T1000 (cell line): Measurements from ENCODE around the gene DNAJC18.
"Not testable (repeated sequence)": the region's sequence is repeated elsewhere in the genome, so short reads cannot be mapped to it uniquely, and the experiment has no call there.

Experiments
- DNase-seq: peaks from one replicate; lab custom pipeline; 2025; ENCODE audit warnings: mixed read lengths; lab: John Stamatoyannopoulos, UW

The DNAJC18 gene

DNA sequence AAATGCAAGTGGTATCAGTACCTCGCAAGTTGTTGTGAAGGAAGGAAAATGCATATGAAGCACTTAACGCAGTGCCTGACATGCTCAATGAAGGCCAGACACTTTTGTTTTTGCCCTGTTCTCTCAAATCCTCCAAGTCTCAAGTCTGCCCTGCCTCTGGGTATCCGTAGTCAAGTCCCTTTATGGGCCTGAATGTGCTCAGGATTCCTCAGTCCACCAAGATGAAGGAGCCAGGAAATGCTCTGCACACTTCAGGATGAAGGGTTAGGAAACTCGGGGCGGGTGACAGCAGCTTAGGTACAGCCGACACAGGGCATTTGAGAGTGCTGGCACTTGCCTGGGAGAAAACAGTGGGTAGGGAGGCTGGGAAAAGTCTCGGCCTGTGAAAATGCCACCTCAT is 21.9 kb upstream of the DNAJC18 start:
- no peak for DNase-seq

GRCh38 chr5:139460455-139460854 is 21.1 kb upstream of the DNAJC18 start:
- no peak for DNase-seq

GRCh38 chr5:139459451-139459934 is 20.2 kb upstream of the DNAJC18 start:
- no peak for DNase-seq

DNA sequence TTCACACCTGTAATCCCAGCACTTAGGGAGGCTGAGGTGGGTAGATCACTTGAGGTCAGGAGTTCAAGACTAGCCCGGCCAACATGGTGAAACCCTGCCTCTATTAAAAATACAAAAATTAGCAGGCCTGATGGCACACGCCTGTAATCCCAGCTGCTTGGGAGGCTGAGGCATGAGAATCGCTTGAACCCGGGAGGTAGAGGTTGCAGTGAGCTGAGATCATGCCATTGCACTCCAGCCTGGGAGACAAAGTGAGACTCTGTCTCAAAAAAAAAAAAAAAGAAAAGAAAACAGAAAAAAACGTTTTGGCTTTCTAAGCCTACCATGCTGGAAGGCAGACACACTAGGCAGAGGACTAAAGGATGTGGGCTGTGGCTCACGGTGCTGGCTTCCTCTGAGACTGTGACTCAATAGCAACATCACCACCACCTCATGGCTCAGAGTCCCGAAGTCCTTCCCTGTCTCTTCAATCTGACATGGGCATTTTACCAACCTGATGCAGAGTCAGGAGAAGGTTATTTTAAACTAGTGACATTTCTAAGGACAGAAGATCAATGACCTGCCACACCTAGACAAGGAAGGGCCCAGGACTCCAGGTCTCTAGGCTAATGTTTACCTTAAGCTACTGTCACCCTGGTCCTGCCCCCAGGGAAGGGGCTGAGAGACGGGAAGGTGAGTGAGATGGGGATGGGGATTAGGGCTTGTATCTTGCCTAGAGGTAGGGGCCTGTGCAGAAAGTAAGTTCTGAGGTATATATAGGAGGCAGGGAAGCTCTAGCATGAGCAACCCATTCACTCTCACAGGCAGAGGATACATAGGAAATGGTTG is 19.5 kb upstream of the DNAJC18 start:
- no peak for DNase-seq

- no peak for DNase-seq
These were observed 18.5 kb upstream of the DNAJC18 start for GRCh38 chr5:139457653-139458306.

DNA sequence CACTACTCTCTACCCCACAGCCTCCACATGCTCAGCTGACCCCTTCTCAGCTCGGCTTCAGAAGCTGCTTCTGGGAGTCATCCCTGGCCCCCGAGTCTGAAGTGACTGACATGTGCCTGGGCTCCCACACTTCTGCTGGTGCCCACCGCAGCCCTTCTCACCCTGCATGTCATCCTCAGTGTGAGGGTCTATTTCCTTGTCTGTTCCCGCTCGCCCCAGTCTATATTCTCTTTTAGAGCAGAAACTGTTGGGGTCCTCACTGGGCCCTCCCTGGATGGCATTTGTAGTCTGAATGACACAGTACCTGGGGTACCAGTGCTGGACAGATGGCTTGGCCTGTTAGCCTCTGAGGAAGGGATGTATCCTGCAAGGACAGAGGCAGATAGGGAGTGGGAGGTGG is 17.9 kb upstream of the DNAJC18 start:
- no peak for DNase-seq

DNA sequence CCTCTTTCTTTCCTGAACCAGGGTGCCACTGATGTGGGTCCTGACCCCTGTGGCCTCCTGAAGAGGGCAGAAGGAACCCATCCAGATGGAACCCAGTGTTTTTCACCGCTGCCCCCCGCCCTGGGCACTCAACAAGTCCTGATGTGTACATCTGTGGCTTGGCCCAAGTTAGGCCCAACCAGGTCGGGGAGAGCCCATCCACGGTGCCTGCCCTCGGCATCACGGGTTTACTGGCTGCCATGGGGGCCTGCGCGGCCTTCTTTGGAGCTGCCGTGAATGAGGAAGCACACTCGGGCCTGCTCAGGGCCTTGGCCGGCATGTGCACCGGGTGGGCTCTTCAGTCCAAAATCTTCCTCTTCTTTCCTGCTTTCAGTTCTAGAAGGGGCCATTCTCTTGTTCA is 17.5 kb upstream of the DNAJC18 start:
- DNase-seq, result no peak

DNA sequence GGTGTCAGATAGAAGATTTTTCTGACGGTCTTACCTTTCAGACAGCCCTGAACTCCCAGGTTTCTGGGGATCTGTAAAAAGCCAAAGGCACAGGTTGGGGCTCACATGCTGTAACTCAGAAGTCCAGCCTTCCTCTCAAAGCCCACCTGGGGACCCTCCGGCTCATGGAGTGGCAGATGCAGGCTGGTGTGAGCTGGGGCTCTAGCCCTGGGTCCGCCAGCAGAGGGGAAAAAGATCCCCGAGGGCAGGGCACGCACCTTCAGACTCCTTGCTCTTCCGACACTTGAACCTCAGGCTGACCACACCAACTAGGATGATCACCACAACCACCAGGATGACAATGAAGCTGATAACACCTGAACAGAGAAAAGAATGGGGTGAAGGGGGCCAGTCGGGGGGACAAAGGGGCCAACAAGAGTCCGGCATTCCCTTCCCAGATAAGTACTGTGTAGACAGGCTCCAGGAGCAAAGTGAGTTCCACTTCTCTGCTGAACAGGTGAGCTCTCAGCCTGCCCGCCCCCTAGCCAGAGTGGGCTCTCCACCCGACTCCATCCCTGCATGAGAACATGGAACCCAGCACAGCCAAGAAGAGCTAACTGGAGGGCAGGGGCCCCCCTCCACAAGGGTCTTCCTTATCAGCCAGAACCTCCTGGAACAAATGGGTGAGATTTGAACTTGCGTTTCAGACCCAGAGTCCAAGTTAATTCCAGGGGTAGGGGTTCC is 15.4 kb upstream of the DNAJC18 start:
- no peak for DNase-seq

- DNase-seq, result no peak
These were observed 14.6 kb upstream of the DNAJC18 start for GRCh38 chr5:139453683-139454567.

DNA sequence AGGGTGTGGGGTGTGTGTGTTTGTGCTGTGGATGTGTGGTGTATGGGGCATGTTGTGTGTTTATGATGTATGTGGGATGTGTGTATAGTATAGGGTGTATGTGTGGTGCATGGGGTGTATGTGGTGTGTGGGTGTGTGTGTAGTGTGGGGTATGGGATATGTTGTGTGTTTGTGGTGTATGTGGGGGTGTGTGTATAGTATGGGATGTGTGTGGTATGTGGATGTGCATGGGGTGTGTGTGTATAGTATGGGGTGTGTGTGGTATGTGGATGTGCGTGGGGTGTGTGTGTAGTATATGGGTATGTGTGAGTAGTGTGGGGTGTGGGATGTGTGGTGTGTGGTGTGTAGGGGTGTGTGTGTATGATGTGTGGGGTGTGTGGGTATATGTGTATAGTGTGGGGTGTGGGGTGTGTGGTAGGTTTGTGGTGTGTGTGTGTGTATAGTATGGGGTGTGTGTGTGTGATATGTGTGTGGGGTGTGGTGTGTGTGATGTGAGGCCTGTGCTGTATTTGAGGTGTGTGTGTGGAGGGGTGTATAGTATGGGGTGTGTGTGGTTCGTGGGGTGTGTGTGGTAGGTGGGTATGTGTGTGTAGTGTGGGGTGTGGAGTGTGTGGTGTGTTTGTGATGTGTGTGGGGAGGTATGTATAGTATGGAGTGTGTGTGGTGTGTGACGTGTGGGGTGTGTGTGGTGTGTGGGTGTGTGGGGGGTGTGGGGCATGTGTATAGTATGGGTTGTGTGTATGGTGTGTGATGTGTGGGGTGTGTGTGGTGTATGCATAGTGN is 12.7 kb upstream of the DNAJC18 start:
- DNase-seq, result no peak

DNA sequence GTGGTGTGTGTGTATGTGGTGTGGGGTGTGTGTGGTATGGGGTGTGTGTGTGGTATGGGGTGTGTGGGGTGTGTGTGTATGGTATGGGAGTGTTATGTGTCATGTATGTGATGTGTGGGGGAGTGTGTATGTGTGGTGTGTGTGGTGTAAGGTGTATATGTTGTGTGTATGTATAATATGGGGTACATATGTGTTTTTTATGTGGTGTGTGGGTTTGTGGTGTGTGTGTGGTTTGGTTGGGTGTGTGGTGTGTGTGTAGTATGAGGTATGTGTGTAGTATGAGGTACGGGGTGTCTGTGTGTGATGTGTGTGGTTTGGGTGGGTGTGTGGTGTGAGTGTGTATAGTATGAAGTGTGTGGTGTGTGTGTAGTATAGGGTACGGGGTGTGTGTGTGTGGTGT is 11.9 kb upstream of the DNAJC18 start:
- no peak for DNase-seq

DNA sequence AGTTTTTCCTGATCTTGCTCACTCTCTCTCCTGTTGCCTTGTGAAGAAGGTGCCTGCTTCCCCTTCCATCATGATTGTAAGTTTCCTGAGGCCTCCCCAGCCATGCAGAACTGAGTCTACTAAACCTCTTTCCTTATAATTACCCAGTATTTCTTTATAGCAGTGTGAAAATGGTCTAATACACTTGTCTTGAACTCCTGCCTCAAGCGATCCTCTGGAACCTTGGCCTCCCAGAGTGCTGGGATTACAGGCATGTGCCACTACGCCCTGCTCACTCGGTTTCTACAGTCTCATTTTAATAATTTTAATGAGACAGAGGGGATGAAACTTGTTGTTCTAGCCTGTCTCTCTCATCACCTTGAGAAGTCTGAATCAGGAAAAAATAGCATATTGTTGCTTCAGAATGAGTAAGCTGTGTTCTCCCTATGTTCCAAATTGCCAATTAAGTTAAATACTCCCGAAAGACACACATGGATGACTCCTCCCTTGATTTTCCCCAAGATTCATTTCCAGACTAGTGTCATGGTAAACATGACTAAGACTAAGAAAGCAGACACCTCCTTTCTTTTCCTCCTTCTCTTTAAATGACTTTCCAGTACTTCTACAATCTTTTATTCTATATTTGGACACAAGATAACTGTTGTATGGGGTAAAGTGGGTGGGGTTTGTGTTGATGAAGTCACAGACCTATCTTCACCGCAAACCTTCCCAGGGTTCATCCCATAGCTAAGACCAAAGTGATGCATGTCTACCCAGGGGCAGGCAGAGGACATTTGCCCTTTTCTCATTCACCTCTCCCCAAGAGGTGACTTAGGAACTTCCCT is 7.8 kb upstream of the DNAJC18 start:
- no peak for DNase-seq

DNA sequence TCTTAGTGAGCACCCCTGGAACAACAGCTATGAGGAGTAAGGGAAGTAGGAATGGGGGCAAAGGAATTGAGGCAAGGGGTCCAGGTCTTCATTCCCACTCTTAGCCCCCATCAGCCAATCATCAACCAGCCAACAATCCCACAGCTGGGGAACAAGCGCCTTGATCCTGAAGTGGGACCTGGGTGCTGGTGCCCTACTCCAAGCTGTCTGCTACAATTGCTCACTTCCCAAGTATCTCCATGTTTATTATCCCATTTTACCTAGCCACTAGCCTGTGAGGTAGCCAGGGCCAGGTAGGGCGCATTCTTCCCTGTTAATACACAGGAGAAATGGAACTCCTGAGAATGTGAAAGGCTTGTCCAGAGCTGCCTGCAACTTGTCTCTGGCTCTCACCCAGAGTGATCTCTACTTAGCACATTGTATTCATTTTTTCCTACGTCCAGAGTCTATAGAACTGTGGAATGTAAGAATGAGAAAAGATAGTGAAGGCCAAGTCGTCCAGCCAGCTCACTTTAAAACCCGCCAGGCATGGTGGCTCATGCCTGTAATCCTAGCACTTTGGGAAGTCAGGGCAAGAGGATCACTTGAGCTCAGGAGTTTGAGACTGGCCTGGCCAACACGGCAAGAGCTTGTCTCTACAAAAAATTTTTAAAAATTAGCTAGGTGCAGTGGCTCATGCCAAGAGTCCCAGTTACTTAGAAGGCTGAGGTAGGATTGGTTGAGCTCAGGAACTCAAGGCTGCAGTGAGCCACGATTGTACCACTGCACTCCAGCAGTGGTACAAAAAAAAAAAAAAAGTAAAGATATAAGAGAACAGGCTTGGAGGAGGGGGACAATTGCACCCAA is 6.2 kb upstream of the DNAJC18 start:
- DNase-seq, result no peak

GRCh38 chr5:139443831-139444453 is 4.6 kb upstream of the DNAJC18 start:
- no peak for DNase-seq

DNA sequence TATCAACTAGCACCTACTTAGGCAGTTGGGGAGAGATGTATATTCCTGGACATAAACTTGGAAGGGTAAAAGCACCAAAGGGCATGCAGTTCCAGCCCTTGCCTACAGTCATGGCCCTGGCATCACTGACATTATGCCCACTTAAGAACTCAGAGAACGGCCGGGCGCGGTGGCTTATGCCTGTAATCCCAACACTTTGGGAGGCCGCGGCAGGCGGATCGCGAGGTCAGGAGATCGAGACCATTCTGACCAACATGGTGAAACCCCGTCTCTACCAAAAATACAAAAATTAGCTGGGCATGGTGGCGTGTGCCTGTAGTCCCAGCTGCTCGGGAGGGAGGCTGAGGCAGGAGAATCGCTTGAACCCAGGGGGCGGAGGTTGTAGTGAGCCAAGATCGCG is 1.1 kb upstream of the DNAJC18 start:
- DNase-seq, result not testable (repeated sequence)

GRCh38 chr5:139438707-139439012 is 665 bp downstream of the DNAJC18 start:
- no peak for DNase-seq

DNA sequence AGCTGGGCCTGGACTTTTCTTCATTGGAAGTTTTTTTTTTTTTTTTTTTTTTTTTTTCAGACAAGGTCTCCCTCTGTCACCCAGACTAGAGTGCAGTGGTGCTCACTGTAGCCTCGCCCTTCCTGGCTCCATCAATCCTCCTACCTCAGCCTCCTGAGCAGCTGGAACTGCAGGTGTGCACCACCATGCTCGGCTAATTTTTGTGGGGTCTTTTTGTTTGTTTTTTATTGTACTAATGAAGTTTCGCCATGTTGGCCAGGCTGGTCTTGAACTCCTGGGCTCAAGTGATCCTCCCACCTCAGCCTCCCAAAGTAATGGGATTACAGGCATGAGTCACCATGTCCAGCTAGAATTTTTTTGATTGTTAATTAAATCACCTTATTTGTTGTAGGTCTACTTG is 3.6 kb downstream of the DNAJC18 start:
- DNase-seq, result no peak

GRCh38 chr5:139431706-139432105 is 7.6 kb downstream of the DNAJC18 start:
- DNase-seq, result no peak

DNA sequence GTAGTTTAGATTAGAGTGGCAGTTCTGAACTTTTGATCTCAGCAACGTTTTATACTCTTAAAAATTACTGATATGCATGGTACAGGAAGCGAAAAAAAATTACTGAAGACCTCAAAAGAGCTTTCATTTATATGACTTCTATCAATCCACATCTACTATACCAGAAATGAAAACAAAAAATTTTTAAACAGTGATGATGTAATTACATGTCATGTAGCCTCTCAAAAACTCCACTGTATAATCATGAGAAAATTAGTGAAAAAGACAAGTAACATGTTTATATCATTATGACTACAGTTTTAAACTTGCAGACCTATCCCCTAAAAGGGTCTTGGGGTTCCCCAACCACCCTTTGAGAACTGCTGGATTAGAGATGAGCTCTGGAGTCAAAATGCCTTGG is 9.3 kb downstream of the DNAJC18 start:
- DNase-seq, result no peak
